HG03139 (cell line): ENCODE measurements around the gene KAT7.

ENCODE experiments used
- ATAC-seq: cut with Tn5 transposase; IDR thresholded peaks from one replicate; pipeline ENCODE4 v1.9.1; 2021; ENCODE audit not compliant: unreplicated experiment

KAT7 gene

DNA sequence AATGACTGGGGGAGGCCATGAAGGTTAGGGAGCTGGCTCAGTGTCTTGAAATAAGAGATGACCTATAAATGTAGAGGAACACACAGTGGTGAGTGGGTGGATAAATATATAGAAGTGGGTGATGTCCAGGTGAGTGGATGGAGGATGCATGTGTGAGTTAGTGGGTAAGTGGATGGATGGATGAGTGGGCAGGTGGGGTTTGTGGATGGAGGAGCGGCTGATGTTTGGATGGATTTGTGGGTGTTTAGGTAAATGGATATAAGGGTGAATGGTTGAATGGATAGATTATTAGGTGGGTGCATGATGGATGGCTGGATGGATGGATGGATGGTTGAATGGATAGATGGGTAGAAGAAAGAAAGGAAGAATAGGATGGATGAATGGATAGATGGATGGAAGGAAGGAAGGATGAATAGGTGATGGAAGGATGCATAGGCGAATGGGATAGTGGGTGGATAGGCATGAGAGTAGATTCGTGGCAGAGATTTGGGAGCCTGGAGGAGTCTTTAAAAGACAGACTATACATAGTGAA lies 78.5 kb downstream of the KAT7 start:
- ATAC-seq = no peak

DNA sequence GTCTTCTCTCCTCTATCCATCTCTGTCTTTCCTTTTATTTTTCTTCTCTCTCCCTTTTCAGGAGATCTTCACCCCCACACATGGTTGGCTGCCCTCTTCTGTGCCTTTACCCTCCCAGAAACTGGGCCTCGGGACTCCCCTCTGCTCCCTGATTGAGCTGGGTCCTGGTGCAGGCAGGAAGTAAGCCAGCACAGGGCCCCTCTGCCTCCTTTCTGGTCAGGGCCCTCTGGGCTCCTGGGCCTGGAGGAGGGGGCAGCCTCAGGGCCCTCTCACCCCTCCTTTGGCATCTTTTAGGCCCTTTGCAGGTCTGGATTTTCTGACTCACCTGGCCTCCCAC lies 80.5 kb downstream of the KAT7 start:
- ATAC-seq = no peak

DNA sequence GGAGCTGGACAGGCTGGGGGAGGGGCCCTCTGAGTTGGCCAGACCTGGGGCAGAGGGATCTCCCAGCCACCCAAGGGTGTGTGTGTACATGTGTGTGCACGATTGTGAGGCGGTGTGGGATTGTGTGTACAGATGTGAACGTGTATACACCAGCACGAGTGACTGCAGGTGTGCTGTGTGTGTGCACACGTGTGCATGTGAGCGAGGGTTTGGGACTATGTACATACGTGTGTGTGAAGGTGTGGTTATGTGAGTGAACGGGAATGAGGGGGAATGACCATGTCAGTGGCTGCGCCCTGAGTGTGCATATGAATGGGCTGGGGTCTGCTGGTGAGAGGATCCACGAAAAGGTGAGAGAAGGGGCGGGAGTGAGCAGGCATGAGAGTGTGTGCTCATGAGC lies 81.8 kb downstream of the KAT7 start:
- no peak for ATAC-seq

DNA sequence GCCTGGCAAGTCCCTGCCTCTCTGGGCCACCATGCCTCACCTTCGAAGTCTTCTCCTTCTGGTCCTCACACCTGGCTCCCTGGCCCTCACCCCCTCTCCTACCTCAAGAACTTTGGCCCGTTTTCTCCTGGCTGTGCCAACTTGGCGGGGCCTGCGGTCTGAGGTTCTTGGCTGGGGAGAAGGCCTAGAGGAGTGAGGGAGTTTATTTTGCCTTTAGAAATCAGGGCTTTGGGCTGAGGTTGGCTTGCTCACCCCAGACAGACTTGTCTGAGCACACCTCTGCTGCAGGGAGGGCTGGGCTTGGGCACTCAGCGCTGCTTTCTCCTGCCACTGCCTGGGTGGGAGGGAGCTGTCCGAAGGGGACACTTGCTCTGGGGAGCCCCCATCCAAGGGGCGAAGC lies 82.7 kb downstream of the KAT7 start:
- ATAC-seq = no peak

DNA sequence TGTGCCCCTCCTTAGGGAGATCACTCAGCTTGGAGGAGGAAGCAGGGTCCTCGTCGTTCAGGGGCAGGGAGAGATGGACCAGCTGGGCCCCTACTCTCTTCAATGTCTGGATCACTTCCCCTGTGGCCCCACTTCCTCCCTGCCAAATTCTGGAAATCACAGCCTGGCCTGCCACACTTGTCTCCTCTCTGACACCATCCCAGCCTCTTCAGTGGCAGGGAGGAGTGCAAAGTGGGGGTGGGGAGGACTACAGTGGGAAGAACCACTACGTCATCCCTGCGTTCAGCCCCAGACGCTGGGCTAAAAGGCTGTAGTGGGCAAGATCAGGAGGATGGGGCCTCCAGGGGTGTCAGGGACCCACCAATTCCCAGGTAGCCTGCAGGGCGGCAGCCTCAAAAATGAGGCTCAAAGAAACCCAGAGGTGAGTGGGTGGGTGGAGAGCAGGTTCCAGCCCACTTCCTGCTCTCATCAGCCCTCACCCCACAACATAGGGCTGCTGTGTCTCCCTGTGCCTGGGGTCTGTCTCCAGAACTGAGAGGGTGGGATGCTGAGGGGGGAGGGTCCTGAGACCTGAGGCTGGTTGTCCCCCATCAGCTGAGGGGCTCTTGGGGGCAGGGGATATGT lies 84.4 kb downstream of the KAT7 start:
- ATAC-seq = no peak

DNA sequence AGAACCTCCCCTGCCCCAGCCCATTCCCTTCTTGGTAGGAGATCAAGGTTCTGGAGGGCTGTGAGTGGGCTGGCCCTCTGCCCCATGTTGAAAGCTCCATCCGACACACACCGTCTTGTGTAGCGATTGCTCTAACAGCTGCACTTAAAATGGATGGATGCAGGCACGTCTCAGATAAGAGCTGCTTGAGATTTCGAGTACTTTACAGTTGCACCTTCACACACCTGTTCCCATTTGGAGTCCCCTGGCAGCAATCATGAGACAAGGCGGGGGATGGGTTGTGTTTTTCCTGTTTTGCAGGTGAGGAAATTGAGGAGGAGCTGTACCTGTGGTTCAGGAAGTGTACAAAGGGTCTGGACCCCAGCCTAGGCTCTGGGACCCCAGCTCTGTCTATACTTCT lies 85.0 kb downstream of the KAT7 start:
- ATAC-seq = no peak

DNA sequence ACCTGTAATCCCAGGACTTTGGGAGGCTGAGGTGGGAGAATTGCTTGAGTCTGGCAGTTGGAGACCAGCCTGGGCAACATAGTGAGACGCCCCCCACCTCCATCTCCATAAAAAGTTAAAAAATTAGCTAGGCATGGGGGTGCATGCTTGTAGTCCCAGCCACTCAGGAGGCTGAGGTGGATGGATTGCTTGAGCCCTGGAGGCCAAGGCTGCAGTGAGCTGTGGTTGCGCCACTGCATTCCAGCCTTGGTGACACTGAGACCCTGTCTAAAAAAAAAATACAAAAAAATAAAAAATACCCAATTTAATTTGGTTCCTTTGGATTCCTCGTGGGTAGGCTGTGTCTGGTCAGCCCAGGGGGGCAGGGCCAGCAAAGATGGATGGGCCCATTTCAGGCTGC lies 85.4 kb downstream of the KAT7 start:
- no peak for ATAC-seq

DNA sequence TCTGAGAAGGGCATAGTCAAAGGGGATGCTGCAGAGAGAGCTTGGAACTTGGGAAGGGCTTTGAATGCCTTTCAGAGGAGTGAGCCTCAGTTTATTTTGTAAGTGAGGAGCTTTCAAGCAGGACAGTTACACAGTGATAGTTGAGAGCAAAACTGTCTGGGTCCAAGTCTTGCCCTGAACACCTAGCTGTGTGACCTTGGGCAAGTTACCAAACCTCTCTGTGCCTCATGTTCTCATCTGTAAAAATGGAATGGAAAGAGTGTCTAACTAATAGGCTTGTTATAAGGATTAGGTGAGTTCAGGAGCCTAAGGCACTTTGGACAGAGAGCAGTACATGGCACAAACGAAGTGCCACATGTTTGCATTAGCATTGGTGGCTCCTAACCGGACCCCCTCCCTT lies 86.4 kb downstream of the KAT7 start:
- ATAC-seq = no peak

DNA sequence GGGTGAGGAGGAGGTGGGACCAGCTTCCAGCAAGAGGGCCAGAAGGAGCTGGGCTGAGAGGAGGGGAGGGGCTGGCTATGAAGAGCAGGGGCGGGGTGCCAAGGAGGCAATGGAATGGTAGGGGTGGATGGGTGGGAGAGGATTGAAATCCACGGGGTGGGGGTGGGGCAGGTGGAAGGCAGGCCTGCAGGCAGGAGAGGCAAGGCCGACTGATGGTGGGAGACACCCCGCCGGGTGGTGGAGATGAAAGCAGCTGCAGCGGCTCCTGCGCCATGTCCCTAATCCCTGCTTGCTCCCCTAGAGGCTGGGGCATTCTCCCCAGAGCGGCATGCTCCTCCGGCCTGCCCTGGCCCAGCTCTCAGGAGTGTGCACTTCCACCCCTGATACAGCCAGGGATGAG lies 87.2 kb downstream of the KAT7 start:
- ATAC-seq = no peak

DNA sequence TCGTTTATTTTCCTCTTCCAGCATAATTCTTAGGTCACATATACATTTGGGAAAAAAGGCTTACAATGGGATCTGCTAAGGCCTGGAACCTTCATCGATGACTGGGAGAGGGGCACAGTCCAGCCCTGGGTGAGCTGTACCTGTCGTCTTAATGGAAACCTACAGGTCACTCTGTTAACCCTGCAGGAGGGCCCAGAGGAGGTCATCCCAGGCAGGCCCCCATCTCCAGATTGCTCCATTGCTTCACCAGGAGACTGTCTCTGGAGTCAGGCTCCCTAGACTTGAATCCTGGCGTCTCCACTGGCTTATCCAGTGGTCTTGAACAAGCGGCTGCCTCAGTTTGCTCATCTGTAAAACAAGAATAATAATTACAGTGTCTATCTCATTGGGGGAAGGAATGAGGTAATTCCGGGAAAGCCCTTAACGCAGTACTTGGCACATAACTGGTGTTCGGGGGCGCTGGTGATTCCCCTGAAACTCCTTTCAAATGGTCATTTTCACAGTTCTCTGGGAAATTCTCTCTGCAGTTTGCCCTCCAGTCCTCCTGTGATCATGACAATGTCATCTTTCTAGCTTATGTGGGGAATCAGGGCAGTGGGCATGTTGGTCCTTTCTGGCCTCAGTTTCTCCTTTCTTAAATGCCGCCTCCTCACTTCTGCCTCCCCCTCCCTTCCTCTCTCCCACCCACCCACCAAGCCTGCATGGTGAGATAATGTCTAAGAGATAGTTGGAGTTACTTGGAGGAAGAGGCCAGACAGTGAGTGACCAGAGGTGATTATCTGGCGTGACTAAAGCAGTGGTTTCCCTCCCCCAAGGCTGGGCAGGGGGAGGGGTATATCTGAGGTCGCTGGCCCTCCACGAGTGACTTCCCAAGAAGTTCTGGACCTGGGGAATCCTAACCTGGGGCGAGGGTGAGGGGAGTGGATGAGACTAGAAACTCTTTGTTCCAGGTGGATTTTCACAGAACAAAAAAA lies 90.7 kb downstream of the KAT7 start:
- ATAC-seq = no peak

DNA sequence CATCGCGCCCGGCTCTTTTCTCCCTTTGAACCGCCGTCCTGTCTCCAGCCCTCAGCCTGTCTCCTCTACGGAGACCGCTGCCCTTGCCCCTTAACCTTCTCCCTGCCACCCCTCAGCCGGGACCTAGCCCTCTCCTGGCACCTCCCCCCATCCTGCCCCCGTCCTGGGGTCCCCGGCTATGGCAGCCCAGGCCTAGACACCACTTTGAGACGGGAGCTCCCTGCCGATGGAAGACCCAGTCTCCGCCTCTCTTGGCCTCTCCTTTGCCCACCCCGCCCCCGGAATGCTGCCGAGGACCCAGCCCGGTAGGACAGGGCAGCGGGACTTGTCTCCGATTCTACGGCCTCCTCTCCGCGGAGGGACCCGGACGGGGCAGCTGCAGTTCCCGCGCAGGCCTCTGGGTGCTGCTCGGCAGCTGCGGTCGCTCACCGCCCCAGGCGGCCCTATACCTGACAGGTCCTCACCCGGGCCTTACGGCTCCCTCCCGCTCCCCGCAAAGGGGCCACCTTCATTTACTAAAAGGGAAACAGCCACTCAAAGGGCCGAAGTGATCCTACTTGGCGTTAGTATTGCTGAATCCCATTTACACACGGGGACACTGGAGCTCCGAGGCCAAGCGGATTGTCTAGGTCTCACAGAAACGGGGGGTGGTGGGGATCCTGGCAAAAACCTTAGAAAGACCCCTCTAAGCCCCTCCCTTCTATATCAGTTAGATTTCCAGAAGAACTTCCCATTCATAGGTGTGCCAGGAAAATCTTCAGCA lies 92.0 kb downstream of the KAT7 start:
- peak; percentile 68 for ATAC-seq

DNA sequence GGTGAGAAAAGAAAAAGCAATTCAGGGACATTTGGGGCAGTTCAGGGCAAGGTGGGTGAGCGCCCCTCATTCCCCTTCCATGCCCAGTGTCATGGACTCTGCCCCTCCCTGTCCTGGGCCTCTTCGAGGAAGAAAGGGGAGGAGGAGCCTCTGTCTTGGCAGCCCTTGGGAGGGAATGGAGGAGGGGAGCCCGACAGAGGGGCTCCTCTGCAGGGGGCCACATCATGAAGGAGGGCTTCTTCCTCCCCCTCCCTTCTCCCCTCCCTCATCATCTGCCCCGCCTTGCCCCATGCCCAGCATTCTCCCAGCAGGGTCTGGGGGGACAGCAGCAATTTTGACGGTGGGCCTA lies 92.5 kb downstream of the KAT7 start:
- no peak for ATAC-seq

DNA sequence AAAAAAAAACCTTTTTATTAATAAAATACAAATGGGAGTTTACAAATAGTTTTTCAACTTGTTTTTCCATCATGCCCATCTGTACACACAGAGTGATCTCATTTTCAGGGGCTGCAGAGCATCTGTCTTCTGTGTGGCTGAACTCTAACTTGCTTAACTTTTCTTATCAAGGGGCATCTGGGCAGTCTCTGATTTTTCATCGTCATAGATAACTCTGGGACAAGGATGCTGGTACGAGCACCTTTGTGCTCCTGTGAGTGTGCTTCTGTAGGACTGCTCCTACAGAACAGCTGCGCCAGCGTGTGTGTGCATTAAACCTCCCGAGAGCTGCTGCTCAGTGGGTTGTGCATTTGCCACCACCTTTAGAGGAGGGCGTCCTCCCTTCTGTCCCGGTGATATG lies 94.0 kb downstream of the KAT7 start:
- no peak for ATAC-seq
